HepG2 (cell line): ENCODE data around the gene ZSWIM6.

ENCODE experiments used
- GATAD2A ChIP-seq: IDR thresholded peaks from 2 replicates; pipeline ENCODE4 v1.6.1; 2016
- POLR2A ChIP-seq, 2 experiments: IDR thresholded peaks; 2 replicates each; pipeline ENCODE4 v1.6.1; 2011; ENCODE audit warnings: low read depth in 2 of 2, low read length in 2 of 2, mild to moderate bottlenecking in 1 of 2, moderate library complexity in 1 of 2; ENCODE audit not compliant: insufficient read depth in 1 of 2
- TF ChIP-seq, protein P1 (sequence below): sonication (generic); formaldehyde crosslinking; IDR thresholded peaks from 2 replicates; pipeline ENCODE4 v1.5.0; 2020; ENCODE audit warnings: mild to moderate bottlenecking, missing genetic modification reagents, moderate library complexity

DNA sequence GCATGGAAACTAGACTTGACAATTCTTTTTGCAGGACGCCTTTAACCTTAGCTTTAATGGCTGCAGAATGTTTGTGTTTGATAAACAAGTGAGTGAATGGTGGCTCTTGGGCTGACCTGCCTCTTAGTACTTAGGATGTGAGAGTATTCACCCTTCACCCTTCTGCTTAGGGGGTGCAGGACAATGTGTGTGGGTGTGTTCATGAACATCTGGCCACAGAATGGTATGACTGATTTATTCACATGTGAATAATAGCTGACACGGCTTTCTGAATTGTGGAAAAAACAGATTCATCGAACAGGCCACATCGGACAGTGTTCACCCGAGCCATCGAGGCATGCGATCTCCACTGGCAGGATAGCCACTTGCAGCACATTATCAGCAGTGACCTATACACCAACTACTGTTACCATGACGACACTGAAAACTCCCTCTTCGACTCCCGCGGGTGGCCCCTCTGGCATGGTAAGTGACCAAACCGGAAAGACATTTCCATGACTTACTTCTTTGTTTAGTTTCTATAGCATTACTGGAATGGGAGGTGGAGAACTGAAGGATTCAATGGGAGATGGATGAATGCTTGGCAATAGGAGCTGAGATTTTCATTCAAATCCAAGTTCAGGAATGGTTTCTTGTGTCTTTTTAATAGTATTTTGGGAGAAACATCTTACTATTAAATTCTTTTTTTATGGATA lies 193.6 kb downstream of the ZSWIM6 start:
- no peak for TF ChIP-seq GATAD2A (CRISPR knock-in tag)
- TF ChIP-seq, protein P1, sequence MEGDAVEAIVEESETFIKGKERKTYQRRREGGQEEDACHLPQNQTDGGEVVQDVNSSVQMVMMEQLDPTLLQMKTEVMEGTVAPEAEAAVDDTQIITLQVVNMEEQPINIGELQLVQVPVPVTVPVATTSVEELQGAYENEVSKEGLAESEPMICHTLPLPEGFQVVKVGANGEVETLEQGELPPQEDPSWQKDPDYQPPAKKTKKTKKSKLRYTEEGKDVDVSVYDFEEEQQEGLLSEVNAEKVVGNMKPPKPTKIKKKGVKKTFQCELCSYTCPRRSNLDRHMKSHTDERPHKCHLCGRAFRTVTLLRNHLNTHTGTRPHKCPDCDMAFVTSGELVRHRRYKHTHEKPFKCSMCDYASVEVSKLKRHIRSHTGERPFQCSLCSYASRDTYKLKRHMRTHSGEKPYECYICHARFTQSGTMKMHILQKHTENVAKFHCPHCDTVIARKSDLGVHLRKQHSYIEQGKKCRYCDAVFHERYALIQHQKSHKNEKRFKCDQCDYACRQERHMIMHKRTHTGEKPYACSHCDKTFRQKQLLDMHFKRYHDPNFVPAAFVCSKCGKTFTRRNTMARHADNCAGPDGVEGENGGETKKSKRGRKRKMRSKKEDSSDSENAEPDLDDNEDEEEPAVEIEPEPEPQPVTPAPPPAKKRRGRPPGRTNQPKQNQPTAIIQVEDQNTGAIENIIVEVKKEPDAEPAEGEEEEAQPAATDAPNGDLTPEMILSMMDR (CRISPR knock-in tag), result no peak
- no peak for TF ChIP-seq POLR2A (IDR thresholded peaks at IDR 0.05; ENCODE audit: insufficient read depth in 1 of 2, low read depth in 2 of 2, low read length in 2 of 2)
